Endothelial cell of umbilical vein (primary cell): ENCODE results near the gene HOXC5. TPM values are rescaled to one million over a fixed set of nuclear protein-coding genes. Genes with fewer than 3 reads are reported as not detected.

Source experiments
- BruUV-seq: library from RNA; stranded (reverse); fragments of 400-500 nt; replicated peaks from 2 replicates; lab custom pipeline; 2021; lab: Mats Ljungman, UMichigan
- CTCF ChIA-PET: fragments of 300-600, 350-600 bp; sonication (Branson Sonifier 250); formaldehyde crosslinking; loops from one replicate; lab custom pipeline; 2021; ENCODE audit warnings: antibody characterized with exemption, inconsistent platforms; lab: Charles Lee
- POLR2A ChIA-PET: fragments of 300-600, 350-600 bp; sonication (Branson Sonifier 250); formaldehyde crosslinking; loops from one replicate; lab custom pipeline; 2021; ENCODE audit warnings: antibody characterized with exemption, inconsistent platforms; lab: Charles Lee
- DNase-seq: peaks from one replicate; pipeline ENCODE4 v3.0.0-alpha.2; 2011; ENCODE audit warnings: low read depth, low spot score
- FAIRE-seq: peaks from 2 replicates; lab custom pipeline; 2011; peaks lifted over from hg19 to GRCh38; lab: Jason Lieb, UNC
- H2AFZ ChIP-seq: 2 replicates; pipeline ENCODE4 v1.6.0; 2012; ENCODE audit warnings: low read depth, low read length, control low read depth, inconsistent platforms
- H3K27ac ChIP-seq: 2 replicates; pipeline ENCODE4 v1.5.1; 2011; ENCODE audit warnings: low read depth, mild to moderate bottlenecking, control low read depth, low read length, moderate library complexity; ENCODE audit not compliant: insufficient read depth
- H3K27me3 ChIP-seq, 2 experiments: 2 replicates each; pipeline versions ENCODE4 v1.6.0 to v1.6.1; 2011; ENCODE audit warnings: low read length in 2 of 2, mixed read lengths in 1 of 2; ENCODE audit not compliant: control insufficient read depth in 2 of 2, insufficient read depth in 2 of 2
- H3K36me3 ChIP-seq, 2 experiments: 2 replicates in 1 of 2; 3 replicates in 1 of 2; pipeline ENCODE4 v1.5.1; 2011; ENCODE audit warnings: low read length in 2 of 2, mild to moderate bottlenecking in 1 of 2, moderate library complexity in 1 of 2; ENCODE audit not compliant: control insufficient read depth in 2 of 2, insufficient read depth in 2 of 2; ENCODE audit errors: extremely low read depth in 1 of 2
- H3K4me1 ChIP-seq: 3 replicates; pipeline ENCODE4 v1.5.1; 2011; ENCODE audit warnings: mild to moderate bottlenecking, low read length; ENCODE audit not compliant: control insufficient read depth, insufficient read depth; ENCODE audit errors: extremely low read depth
- H3K4me2 ChIP-seq: 2 replicates; pipeline ENCODE4 v1.6.1; 2011; ENCODE audit warnings: low read length, control low read depth, mixed read lengths; ENCODE audit not compliant: insufficient read depth
- H3K4me3 ChIP-seq, 3 experiments: fragments of 200-600 bp in 1 of 3; sonication (generic), shearing (Covaris generic) in 1 of 3; replicated peaks in 1 of 3; 2 replicates each; pipeline ENCODE4 v1.5.1; 2011 to 2016; ENCODE audit warnings: control low read depth in 3 of 3, low read length in 3 of 3, mild to moderate bottlenecking in 2 of 3, inconsistent platforms in 1 of 3, low read depth in 1 of 3, moderate library complexity in 1 of 3; ENCODE audit not compliant: insufficient read depth in 1 of 3
- H3K79me2 ChIP-seq: 2 replicates; pipeline ENCODE4 v1.6.0; 2012; ENCODE audit warnings: low read length, inconsistent platforms; ENCODE audit not compliant: control insufficient read depth, insufficient read depth
- H3K9ac ChIP-seq: replicated peaks from 2 replicates; pipeline ENCODE3; 2011; ENCODE audit warnings: low read length, control low read depth; ENCODE audit not compliant: insufficient read depth; ENCODE audit errors: extremely low read depth
- H3K9me1 ChIP-seq: replicated peaks from 3 replicates; pipeline ENCODE4 v1.6.0; 2011; ENCODE audit warnings: mild to moderate bottlenecking, low read length; ENCODE audit not compliant: control insufficient read depth, insufficient read depth; ENCODE audit errors: extremely low read depth
- H3K9me3 ChIP-seq: replicated peaks from 2 replicates; pipeline ENCODE4 v1.5.1; 2012; ENCODE audit warnings: low read length, inconsistent platforms; ENCODE audit not compliant: control insufficient read depth, insufficient read depth
- H4K20me1 ChIP-seq: replicated peaks from 2 replicates; pipeline ENCODE3; 2011; ENCODE audit warnings: mild to moderate bottlenecking, low read length; ENCODE audit not compliant: control insufficient read depth, insufficient read depth; ENCODE audit errors: extremely low read depth
- CTCF ChIP-seq, 2 donors: IDR thresholded peaks; 1 replicate in 1 of 2; 2 replicates in 1 of 2; pipeline ENCODE4 v1.5.1; 2011; ENCODE audit warnings: low read length in 2 of 2, mild to moderate bottlenecking in 2 of 2, moderate library complexity in 2 of 2, control low read depth in 1 of 2, inconsistent platforms in 1 of 2, low read depth in 1 of 2; ENCODE audit not compliant: insufficient read depth in 1 of 2; ENCODE audit errors: extremely low read depth in 1 of 2
- EZH2 ChIP-seq: IDR thresholded peaks from 2 replicates; pipeline ENCODE4 v1.6.1; 2012; ENCODE audit warnings: borderline replicate concordance, low read depth, mild to moderate bottlenecking, moderate library complexity, low read length, inconsistent platforms; ENCODE audit not compliant: severe bottlenecking
- FOS ChIP-seq: IDR thresholded peaks from 2 replicates; pipeline ENCODE4 v1.6.1; 2011; ENCODE audit warnings: mild to moderate bottlenecking, low read length, moderate library complexity, borderline replicate concordance; ENCODE audit not compliant: insufficient read depth
- GATA2 ChIP-seq: IDR thresholded peaks from 2 replicates; pipeline ENCODE4 v1.7.0; 2011; ENCODE audit warnings: low read depth, mild to moderate bottlenecking, moderate library complexity, mixed read lengths, low read length; ENCODE audit not compliant: insufficient read length, insufficient read depth
- JUN ChIP-seq: IDR thresholded peaks from 2 replicates; pipeline ENCODE4 v1.6.1; 2011; ENCODE audit warnings: borderline replicate concordance, low read depth; ENCODE audit not compliant: insufficient read length, insufficient read depth
- MYC ChIP-seq: IDR thresholded peaks from one replicate; pipeline ENCODE4 v1.6.1; 2011; ENCODE audit warnings: mild to moderate bottlenecking, low read depth, low read length
- POLR2A ChIP-seq: IDR thresholded peaks from 2 replicates; pipeline ENCODE4 v1.6.1; 2012; ENCODE audit warnings: low read depth, mild to moderate bottlenecking, control low read depth, low read length
- POLR2AphosphoS5 ChIP-seq: IDR thresholded peaks from 2 replicates; pipeline ENCODE4 v1.6.1; 2012; ENCODE audit warnings: low read depth, mild to moderate bottlenecking, control low read depth, low read length, moderate library complexity; ENCODE audit not compliant: insufficient read depth
- dilution Hi-C: fragments of 300-500 bp; cut with MboI; formaldehyde crosslinking; loops from one replicate; pipeline ENCODE4 v1.15.0; 2019; ENCODE audit warnings: low sequenced_read_pairs; ENCODE audit not compliant: extremely low pct_ligation_motif_present
- intact Hi-C: fragments of 100-400 bp; cut with micrococcal nuclease; formaldehyde crosslinking; loops from one replicate; pipeline ENCODE4 v1.10.0; 2022
- polyA plus RNA-seq, 4 experiments: library from polyadenylated mRNA; depleted of rRNA in 3 of 4; stranded (reverse) in 3 of 4; unstranded in 1 of 4; fragments of >200 nt; gene quantifications; 2 replicates each; pipeline versions ENCODE4 v1.2.1 to v1.2.3, GENCODE V29; 2011 to 2012; ENCODE audit warnings: missing spikeins in 1 of 4
- total RNA-seq: library from RNA; stranded (reverse); gene quantifications from 2 replicates; pipeline ENCODE4 v1.2.3, GENCODE V29; 2021
- TF ChIP-seq, protein P1 (sequence below): IDR thresholded peaks from 2 replicates; pipeline ENCODE4 v1.6.1; 2011; ENCODE audit not compliant: insufficient read depth, insufficient read length

HOXC5 gene
- total and polyA plus RNA-seq, 2 donors (not counting 3 experiments of a cell fraction or from before 2014, with no cell fraction given): not detected

DNA sequence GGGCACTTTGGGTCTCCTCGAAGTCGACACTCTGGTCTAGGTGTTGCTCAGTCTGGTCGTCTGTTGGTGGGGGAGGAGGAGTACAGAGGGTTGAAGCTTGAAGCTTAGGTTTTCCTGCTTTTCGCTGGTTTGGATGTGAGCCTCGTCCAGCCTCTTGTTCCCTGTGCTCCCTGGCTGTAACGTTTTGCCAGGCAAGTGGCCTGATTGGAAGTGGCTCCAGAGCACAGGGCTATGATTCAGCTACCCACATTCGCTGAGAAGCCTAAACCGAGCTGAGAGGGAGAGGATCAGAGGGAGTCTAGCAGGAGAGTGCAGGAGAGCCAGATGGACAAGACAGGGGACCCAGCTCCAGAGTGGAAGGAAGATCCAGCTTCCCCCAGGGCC lies 41.8 kb upstream of the HOXC5 start:
- ChIA-PET POLR2A (no interaction called here), CTCF (interaction anchor here (0.8 to 4.3 kb wide), 13 partner anchors 9 to 234 kb away, joined by 3 to 24 read pairs (median 5); partner anchors contain the start of genes HOXC8 and HOXC9)
- Histone ChIP-seq H3K27ac (no peak overlapping the region), H3K9me3 (no peaks in the 10 kb centered on the region), H3K4me2 (no peak overlapping the region), H4K20me1 (no peaks in the 10 kb centered on the region), H3K9me1 (no peaks in the 10 kb centered on the region), H3K9ac (no peak overlapping the region), H3K36me3 (no peaks in the 10 kb centered on the region), H3K4me1 (no peaks in the 10 kb centered on the region), H2AFZ (no peak overlapping the region), H3K4me3 (no peak overlapping the region), H3K27me3 (peaks cover 94 to 98% of the 10 kb centered on the region in 2 experiments), H3K79me2 (no peaks in the 10 kb centered on the region)
- dilution Hi-C loops (no loop called here), intact Hi-C loops (no loop called here)
- TF ChIP-seq MYC (no peak), CTCF (IDR thresholded peaks at IDR 0.05; ENCODE audit: extremely low read depth in 1 of 2, insufficient read depth in 1 of 2, low read depth in 1 of 2, low read length in 2 of 2) (no peak), JUN (no peak), EZH2 (no peak), GATA2 (no peak), POLR2A (no peak), FOS (no peak), POLR2AphosphoS5 (no peak)
- TF ChIP-seq, protein P1, sequence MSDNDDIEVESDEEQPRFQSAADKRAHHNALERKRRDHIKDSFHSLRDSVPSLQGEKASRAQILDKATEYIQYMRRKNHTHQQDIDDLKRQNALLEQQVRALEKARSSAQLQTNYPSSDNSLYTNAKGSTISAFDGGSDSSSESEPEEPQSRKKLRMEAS: no peak
- BruUV-seq: no TSS peak
- no peak for FAIRE-seq
- DNase-seq: no peak
